NCI-H1417 treated with DMSO at 0.1 percent for 48 hours (cell line): ENCODE results near the gene RTN4RL1.

Experiments
- DNase-seq: peaks from one replicate; lab custom pipeline; 2025; lab: John Stamatoyannopoulos, UW

RTN4RL1 gene

DNA sequence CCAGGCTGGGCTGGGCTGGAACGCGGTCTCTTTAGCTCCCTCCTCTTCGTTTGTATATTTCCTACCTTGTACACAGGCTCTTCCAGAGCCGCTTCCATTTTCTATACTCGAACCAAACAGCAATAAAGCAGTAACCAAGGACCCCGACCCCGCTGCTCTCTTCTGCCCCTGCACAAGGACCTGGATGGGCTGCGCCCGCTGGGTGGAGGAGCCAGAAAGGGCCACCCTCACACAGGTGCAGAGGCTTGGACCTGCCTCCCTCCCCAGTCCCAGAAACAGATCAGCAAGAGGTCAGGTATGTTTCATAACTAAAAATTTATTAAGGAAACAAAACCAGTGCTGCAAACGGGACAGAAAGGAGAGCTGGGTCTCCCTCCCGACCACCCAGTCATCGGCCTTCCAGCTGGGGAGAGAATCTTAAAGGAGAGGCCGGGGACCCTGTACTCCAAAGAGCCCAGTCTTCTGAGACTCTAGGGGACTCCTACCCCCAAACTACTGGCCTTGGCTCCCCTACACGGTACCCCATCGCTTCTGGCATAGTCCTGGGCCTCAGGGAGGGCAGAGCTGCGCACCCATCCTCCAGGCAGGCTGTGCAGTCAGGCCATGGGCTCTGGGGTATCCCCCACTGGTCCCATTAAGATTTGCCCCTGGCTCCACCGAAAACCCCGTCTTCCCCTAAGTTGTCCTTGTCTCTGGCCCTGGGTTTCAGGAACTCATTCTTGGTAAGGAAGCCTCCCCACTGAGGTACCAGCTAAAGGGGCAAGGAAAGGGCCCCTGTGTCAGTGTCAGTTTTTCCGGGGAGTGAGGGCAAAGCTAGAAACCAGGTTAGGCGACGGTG lies 34.6 kb upstream of the RTN4RL1 start:
- no peak for DNase-seq

DNA sequence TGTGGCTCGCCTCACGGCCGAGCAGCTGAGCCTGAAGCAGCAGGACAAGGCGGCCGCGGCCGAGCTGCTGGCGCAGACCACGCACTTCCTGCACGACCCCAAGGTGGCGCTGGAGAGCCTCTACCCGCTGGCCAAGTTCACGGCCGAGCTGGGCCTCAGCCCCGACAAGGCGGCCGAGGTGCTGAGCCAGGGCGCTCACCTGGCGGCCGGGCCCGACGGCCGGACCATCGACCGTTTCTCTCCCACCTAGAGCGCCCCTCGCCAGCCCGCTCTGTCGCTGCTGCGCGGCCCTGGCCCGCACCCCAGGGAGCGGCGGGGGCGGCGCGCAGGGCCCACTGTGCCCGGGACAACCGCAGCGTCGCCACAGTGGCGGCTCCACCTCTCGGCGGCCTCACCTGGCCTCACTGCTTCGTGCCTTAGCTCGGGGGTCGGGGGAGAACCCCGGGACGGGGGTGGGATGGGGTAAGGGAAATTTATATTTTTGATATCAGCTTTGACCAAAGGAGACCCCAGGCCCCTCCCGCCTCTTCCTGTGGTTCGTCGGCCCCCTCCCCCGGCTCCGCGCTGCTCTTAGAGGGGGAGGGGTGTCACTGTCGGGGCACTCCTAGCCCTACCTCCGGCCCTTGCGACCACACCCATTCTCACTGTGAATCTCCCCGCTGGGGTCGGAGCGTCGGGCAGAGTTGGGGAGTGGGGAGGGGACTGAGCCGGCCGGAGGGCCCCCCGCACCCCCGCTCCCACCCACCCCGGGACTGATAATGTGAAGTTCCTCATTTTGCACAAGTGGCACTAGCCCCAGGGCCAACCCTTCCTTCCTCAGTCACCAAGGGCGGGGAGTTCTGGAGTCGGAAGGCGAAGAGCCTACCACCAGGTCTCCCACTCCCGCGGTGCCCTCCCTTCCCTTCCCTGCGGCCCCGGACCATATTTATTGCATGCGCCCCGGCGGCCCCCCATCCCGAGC lies 33.7 kb upstream of the RTN4RL1 start:
- no peak for DNase-seq

DNA sequence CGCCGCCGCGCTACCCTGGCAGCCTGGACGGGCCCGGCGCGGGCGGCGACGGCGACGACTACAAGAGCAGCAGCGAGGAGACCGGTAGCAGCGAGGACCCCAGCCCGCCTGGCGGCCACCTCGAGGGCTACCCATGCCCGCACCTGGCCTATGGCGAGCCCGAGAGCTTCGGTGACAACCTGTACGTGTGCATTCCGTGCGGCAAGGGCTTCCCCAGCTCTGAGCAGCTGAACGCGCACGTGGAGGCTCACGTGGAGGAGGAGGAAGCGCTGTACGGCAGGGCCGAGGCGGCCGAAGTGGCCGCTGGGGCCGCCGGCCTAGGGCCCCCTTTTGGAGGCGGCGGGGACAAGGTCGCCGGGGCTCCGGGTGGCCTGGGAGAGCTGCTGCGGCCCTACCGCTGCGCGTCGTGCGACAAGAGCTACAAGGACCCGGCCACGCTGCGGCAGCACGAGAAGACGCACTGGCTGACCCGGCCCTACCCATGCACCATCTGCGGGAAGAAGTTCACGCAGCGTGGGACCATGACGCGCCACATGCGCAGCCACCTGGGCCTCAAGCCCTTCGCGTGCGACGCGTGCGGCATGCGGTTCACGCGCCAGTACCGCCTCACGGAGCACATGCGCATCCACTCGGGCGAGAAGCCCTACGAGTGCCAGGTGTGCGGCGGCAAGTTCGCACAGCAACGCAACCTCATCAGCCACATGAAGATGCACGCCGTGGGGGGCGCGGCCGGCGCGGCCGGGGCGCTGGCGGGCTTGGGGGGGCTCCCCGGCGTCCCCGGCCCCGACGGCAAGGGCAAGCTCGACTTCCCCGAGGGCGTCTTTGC lies 32.8 kb upstream of the RTN4RL1 start:
- no peak for DNase-seq

DNA sequence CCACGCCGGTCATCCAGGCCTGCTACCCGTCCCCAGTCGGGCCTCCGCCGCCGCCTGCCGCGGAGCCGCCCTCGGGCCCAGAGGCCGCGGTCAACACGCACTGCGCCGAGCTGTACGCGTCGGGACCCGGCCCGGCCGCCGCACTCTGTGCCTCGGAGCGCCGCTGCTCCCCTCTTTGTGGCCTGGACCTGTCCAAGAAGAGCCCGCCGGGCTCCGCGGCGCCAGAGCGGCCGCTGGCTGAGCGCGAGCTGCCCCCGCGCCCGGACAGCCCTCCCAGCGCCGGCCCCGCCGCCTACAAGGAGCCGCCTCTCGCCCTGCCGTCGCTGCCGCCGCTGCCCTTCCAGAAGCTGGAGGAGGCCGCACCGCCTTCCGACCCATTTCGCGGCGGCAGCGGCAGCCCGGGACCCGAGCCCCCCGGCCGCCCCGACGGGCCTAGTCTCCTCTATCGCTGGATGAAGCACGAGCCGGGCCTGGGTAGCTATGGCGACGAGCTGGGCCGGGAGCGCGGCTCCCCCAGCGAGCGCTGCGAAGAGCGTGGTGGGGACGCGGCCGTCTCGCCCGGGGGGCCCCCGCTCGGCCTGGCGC lies 32.1 kb upstream of the RTN4RL1 start:
- no peak for DNase-seq

DNA sequence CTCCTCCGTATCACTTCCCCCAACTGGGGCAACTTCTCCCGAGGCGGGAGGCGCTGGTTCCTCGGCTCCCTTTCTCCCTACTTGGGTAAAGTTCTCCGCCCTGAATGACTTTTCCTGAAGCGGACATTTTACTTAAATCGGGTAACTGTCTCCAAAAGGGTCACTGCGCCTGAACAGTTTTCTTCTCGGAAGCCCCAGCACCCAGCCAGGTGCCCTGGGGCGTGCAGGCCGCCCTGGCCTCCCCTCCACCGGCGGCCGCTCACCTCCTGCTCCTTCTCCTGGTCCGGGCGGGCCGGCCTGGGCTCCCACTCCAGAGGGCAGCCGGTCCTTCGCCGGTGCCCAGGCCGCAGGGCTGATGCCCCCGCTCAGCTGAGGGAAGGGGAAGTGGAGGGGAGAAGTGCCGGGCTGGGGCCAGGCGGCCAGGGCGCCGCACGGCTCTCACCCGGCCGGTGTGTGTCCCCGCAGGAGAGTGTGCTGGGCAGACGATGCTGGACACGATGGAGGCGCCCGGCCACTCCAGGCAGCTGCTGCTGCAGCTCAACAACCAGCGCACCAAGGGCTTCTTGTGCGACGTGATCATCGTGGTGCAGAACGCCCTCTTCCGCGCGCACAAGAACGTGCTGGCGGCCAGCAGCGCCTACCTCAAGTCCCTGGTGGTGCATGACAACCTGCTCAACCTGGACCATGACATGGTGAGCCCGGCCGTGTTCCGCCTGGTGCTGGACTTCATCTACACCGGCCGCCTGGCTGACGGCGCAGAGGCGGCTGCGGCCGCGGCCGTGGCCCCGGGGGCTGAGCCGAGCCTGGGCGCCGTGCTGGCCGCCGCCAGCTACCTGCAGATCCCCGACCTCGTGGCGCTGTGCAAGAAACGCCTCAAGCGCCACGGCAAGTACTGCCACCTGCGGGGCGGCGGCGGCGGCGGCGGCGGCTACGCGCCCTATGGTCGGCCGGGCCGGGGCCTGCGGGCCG lies 31.4 kb upstream of the RTN4RL1 start:
- no peak for DNase-seq

GRCh38 chr17:2055292-2056205 lies 30.4 kb upstream of the RTN4RL1 start:
- DNase-seq, result no peak

- no peak for DNase-seq
Observed at GRCh38 chr17:2054512-2055291, 29.6 kb upstream of the RTN4RL1 start, which contains the start of gene HIC1. Gene HIC1 (plus strand): TSS chr17:2055103. CDS start chr17:2056691, 1,588 bp downstream.

- DNase-seq, result no peak
Observed at GRCh38 chr17:2054262-2054511, 29.1 kb upstream of the RTN4RL1 start.

DNA sequence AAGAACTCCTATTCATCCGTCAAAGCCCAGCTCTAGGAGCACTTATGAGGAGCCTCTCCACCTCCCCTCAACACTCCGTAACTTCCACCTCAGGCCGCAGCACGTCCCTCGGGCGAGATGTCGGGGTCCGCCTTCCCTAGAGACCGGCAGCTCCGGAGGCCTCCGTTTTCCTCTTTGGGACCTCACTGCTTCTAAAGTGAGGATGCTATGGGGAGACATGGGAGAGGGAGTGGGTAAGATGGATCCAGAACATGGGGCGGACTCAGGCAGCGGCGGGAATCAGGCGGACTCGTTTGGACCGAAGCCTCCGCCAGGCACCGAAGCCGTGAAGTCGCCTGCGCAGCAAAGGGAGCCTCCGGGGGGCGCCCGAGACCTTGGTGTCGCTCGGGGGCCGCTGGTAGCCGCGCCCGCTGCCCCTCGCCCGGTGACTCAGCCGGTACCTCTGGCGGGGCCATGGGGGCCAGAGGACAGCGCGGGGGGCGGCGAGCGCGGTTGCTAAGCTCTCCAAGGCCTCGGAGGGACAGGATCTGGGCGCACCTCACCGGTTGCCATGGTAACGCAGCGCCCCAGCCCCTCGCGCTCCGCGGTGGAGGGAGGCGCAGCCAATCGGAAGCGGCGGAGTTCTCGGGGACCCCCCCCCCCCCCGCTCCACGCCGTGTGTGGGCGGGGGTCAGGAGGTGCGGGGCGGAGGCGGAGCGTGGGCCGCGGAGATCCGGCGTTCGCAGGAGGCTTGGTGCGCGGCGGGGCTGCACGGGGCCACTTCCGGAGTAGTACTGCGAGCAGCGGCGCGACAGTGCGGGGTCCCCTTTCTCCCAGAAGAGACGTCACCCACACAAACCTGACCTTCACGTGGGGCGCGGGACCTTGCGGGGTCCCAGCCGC lies 28.5 kb upstream of the RTN4RL1 start:
- DNase-seq, result no peak

- DNase-seq, result no peak
Observed at GRCh38 chr17:2051933-2052559, 26.9 kb upstream of the RTN4RL1 start.

- DNase-seq, result no peak
Observed at GRCh38 chr17:2051061-2051932, 26.2 kb upstream of the RTN4RL1 start.

GRCh38 chr17:2050300-2051060 lies 25.3 kb upstream of the RTN4RL1 start:
- no peak for DNase-seq

DNA sequence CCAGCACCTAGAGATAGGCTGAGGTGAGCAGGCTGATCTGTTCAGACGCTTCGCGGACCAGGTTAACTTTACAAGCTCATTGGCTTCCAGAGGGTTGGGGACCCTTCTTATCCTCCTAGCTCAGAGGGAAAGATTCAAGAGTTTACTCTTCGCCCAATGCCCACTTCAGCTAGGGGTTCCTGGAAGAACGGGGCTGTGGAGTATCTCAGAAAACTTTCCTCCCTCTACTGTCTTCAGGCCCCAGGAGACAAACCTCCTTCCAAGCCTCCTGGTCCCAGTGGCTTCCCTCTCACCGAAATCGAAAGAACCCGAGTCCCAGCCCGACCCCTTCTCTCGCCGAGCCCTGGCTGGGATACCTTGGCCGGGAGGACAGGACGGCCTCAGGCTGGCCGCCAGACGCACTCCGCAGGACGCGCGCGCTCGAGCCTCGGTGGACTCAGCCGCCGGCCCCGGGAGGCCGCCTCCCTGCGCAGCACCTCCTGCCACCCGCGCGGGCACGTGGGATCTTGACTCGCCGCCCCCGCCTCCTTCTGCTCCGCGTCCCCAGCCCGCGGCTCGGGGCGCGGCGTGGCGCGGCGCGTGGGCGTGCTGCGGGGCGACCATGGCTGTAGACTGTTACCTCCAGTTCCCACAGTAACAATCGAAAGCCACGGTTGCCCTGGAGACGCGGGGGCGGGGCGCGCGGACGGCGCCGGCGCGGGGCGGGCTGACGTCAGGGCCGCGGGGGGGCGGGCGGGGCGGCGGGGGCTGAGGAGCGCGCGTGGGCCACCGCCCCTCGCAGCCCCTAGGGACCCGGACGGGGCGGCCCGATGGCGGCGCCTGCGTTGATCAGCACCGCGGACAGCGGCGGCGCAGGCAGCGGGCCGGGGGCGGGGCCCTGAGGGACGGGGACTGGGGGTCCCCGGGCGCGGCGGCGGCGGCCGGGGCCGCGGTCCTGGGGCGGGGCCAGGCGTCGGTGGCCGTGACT lies 24.5 kb upstream of the RTN4RL1 start:
- DNase-seq, result no peak

DNA sequence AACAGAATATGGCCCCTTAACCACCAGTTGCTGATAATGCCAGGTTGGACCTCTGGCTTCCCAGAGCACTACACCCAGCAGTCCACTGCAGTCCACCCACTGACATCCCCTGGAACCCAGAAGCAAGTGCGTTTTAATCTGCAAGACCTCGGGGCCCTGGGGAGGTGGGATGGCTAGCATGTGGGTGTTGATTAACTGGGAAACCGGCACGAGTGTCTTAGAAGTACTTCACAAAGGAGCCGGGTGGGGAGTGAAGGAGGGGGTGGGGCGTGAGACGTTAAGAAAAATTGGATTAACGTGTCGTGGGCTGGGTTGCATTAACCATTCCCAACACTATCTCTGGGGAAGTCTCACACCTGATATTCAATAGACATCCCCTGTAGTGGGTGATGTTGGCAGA lies 23.7 kb upstream of the RTN4RL1 start:
- no peak for DNase-seq
